Thyroid gland (tissue), 4 donors: ENCODE data around the gene DGCR8. TPM values are rescaled to one million over a fixed set of nuclear protein-coding genes. Genes with fewer than 3 reads are reported as not detected.
A peak's percentile ranks its signal among the peaks of the same experiment; 100 is the strongest.

Experiments used
- DNase-seq, 2 donors: peaks; one replicate each; pipeline ENCODE4 v3.0.0-alpha.2; 2019
- H3K27ac ChIP-seq, 3 donors: fragments of 200-600 bp; sonication (generic); 1 replicate in 2 of 3; 2 replicates in 1 of 3; pipeline ENCODE4 v1.5.1; 2016 to 2019; ENCODE audit warnings: mild to moderate bottlenecking in 1 of 3, moderate library complexity in 1 of 3
- H3K27me3 ChIP-seq: fragments of 200-600 bp; sonication (generic); one replicate; pipeline ENCODE4 v1.5.1; 2019
- H3K36me3 ChIP-seq, 2 donors: fragments of 200-600 bp; sonication (generic); one replicate each; pipeline ENCODE4 v1.5.1; 2016 to 2019
- H3K4me1 ChIP-seq, 2 donors: fragments of 200-600 bp; sonication (generic); one replicate each; pipeline ENCODE4 v1.5.1; 2017 to 2019
- H3K4me3 ChIP-seq, 3 donors: fragments of 200-600 bp; sonication (generic); replicated peaks in 1 of 3; 1 replicate in 2 of 3; 2 replicates in 1 of 3; pipeline ENCODE4 v1.5.1; 2016; ENCODE audit warnings: mild to moderate bottlenecking in 1 of 3
- H3K9me3 ChIP-seq: fragments of 200-600 bp; sonication (generic); one replicate; pipeline ENCODE4 v1.5.1; 2017
- CTCF ChIP-seq, 6 experiments: fragments of 200-600 bp in 3 of 6; fragments of 450-650 bp in 3 of 6; sonication (generic) in 3 of 6; IDR thresholded peaks; one replicate each; pipeline ENCODE4 v1.5.1; 2016 to 2019; ENCODE audit warnings: antibody characterized with exemption in 6 of 6, mild to moderate bottlenecking in 2 of 6, inconsistent platforms in 1 of 6, moderate library complexity in 1 of 6
- POLR2A ChIP-seq, 2 donors: fragments of 450-650 bp; IDR thresholded peaks; one replicate each; pipeline ENCODE4 v1.6.1; 2017; ENCODE audit warnings: antibody characterized with exemption in 2 of 2, mild to moderate bottlenecking in 2 of 2, moderate library complexity in 1 of 2
- WGBS, 2 donors: methylation state at CpG; one replicate each; pipeline ENCODE4 v1.1.5; 2017; 5-methylcytosine and 5-hydroxymethylcytosine counted together
- intact Hi-C: fragments of 100-400 bp; cut with DNase I; formaldehyde crosslinking; loops from one replicate; pipeline ENCODE4 v1.15.1; 2023
- total RNA-seq, 4 donors: library from RNA; depleted of rRNA; stranded (reverse); fragments of >200 nt; gene quantifications; one replicate each; pipeline ENCODE4 v1.2.3, GENCODE V29; 2016

Gene DGCR8
- total RNA-seq, 4 donors from 2014 or later = 28.9 to 48.8 (median 31.5) TPM

GRCh38 chr22:20111045-20111688, 31.1 kb downstream of the DGCR8 start:
- WGBS, 2 donors = 71 to 72% methylated on average over 13 to 14 of the region's 14 CpGs
- Histone ChIP-seq H3K27me3 (no peaks in the 10 kb centered on the region), H3K4me3 (no peak overlapping the region), H3K27ac (no peak overlapping the region), H3K9me3 (no peaks in the 10 kb centered on the region), H3K4me1 (peaks cover 0 to 7% of the 10 kb centered on the region in 2 donors), H3K36me3 (peaks cover 62 to 67% of the 10 kb centered on the region in 2 donors)
- no peak for TF ChIP-seq POLR2A (IDR thresholded peaks at IDR 0.05)
- TF ChIP-seq CTCF (IDR thresholded peaks at IDR 0.05) = peak in 1 of 6 experiments; percentile 26
- intact Hi-C loops = loop anchor here (10.0 kb wide), 1 partner anchor 86 kb away; the partner anchor contains the start of gene TANGO2
- no peak for DNase-seq

DNA sequence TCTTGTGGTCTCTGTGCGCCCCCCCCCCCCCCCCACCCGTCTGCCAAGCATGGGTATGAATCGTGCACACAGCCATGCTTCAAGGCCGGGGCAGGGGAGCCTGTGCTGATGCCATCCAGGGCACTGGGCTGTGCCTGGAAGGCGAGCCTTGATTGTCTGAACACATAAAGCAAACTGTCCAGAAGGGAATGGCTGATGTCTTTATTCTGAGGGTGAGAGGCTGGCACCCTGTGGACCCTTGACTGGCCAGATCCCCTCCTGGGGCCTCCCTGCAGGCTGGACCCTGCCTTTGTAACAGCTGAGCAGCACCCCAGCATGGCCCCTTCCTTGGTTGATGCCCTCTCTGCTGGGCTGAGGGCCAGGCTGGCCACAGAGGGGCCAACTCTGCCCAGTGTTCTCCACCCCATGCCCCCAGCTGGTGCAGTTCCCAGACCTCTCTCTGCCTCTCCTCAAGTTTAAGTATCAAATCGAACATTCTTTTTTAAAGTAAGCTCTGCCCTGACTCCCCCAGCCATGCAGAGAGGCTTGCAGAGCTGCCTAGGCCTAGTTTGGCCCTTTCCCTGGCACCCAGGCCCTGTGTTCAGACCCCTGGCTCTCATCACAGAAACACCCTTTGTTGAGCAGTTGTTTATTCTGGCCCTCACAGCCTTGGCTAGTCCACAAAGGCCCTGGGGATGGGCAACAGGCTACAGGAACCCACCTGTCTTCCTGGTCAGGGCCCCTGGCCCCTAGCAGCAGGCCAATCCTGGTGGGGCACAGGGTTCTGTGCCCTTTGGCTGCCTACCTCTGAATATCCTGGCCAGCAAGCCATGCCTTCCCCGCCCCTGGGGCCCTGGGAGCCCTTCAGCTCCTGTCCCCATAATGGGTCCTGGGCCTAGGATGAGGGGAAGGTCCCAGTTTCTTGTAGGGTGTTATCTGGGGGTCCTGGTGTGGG, 31.9 kb downstream of the DGCR8 start:
- no peak for DNase-seq
- no peak overlapping the region for H3K27ac ChIP-seq
- H3K9me3 ChIP-seq = no peaks in the 10 kb centered on the region
- peaks cover 6 to 11% of the 10 kb centered on the region in 2 donors for H3K4me1 ChIP-seq
- H3K27me3 ChIP-seq = no peaks in the 10 kb centered on the region
- intact Hi-C loops = loop anchor here (10.0 kb wide), 1 partner anchor 87 kb away; the partner anchor contains the start of gene TANGO2
- WGBS, 2 donors = 82 to 86% methylated on average over 3 to 5 of the region's 7 CpGs
- no peak overlapping the region for H3K4me3 ChIP-seq
- peaks cover 54 to 59% of the 10 kb centered on the region in 2 donors for H3K36me3 ChIP-seq
- TF ChIP-seq POLR2A (IDR thresholded peaks at IDR 0.05) = no peak
- no peak for TF ChIP-seq CTCF (IDR thresholded peaks at IDR 0.05)

DNA sequence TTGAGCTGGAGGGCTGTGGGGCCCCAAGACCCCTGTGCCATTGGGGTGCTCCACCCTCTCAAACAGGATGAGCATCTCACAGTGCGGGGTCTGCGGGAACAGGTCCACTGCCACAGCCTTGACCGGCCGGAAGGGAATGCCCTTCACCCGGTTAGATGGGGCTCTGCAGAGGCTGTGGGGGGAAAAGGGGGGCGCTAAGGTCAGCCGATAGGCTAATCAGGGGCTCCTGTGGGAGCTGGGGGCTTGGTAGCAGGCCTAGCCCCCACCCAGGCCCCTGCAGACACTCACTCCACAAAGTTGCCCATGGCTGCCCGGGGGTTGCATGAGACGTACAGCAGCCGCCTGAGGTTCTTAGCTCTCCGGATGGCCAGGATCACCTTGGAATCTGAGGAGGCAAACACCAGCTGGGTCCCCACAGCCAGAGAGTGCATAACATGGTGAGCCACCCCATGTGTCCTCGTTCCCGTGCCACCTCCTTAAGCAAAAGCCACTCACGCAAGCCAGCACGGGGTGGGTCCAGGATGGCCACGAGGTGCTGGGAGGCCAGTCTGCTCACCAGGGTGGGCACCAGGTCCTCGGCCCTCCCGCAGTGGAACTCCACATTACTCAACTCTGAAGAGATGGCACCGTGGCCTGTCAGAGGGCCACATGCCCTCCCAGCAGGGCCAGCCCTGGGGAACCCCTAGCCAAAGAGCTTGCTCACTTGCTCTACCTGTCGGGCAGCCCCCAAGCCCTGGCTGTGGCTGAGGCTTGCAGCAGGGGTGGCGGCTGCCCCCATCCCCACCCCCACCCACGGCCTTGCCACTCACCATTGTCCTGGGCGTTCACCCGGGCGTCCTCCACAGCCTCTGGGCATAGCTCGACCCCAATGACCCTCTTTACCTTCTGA, 32.8 kb downstream of the DGCR8 start:
- WGBS, 2 donors = 90 to 97% methylated on average over 17 to 19 of the region's 26 CpGs
- Histone ChIP-seq H3K27me3 (no peaks in the 10 kb centered on the region), H3K4me3 (no peak overlapping the region), H3K4me1 (peaks cover 8 to 11% of the 10 kb centered on the region in 2 donors), H3K27ac (no peak overlapping the region), H3K36me3 (peaks cover 45 to 50% of the 10 kb centered on the region in 2 donors), H3K9me3 (no peaks in the 10 kb centered on the region)
- intact Hi-C loops = loop anchor here (10.0 kb wide), 1 partner anchor 88 kb away; the partner anchor contains the start of gene TANGO2
- TF ChIP-seq CTCF (IDR thresholded peaks at IDR 0.05) = no peak
- no peak for TF ChIP-seq POLR2A (IDR thresholded peaks at IDR 0.05)
- DNase-seq = no peak

DNA sequence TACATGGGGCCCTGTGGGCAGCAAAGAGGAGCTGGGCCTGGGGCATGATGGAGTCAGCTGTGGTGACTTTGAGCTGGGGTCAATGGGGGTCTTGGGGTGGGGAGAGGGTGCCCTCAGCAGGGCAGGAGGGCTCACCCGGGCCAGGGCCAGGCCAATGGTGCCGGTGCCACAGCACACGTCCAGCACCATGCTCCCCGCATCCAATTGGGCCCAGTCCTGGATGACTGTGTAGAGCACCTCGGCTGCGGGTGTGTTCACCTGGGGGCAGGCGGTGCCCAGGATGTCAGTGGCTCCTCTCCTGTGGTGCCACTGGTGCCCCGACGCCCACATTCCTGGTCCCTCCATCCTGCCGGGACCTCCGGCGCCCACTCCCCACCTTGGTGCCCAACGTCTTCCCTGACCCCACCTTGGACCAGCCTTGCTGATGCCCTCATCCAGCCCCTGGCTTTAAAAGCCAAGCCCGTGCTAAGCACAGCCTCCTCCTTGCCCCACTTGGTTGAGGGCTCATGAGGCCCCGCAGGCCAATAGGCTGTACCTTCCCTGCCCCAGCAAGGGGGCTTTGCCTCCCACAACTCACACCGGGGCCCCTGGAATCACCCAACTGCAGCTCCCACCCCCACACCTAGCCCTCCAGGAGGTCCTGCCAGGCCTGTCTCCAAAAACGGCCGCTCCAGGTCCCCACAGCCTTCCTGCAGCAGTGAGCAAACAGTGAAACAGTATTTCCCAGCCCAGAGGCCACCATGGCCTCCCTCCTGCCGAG, 33.7 kb downstream of the DGCR8 start:
- intact Hi-C loops = loop anchor here (10.0 kb wide), 1 partner anchor 89 kb away; the partner anchor contains the start of gene TANGO2
- no peak for DNase-seq
- peaks cover 11 to 16% of the 10 kb centered on the region in 2 donors for H3K4me1 ChIP-seq
- H3K27me3 ChIP-seq = no peaks in the 10 kb centered on the region
- H3K27ac ChIP-seq = no peak overlapping the region
- no peak for TF ChIP-seq CTCF (IDR thresholded peaks at IDR 0.05)
- 89 to 90% methylated on average over 12 to 19 of the region's 19 CpGs for WGBS, 2 donors
- H3K4me3 ChIP-seq = no peak overlapping the region
- H3K36me3 ChIP-seq = peaks cover 36 to 41% of the 10 kb centered on the region in 2 donors
- no peaks in the 10 kb centered on the region for H3K9me3 ChIP-seq
